Measurements from ENCODE around the gene PSMD13. TPM values are rescaled to one million over a fixed set of nuclear protein-coding genes. Genes with fewer than 3 reads are reported as not detected.

Gene PSMD13
- polyA plus RNA-seq, 4 donors: 104 to 159 (median 149) TPM

DNA sequence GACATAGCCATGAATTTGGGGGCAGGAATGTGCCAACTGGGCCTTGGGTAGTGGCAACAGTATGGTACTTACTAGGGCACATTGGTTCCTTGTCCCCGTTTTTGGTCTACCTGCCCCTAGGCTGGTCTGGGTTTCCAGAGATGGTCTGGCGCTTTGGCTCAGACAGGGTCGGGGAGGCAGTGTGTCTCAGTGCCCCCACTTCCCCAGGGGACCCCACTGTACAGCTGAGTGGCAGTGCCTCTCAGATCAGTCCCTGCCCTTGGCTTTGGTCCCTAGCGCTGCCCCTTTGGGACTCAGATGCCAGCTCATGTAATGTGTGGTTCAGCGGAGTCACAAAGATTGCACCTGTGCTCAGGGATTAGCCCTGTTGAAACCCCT, 26.0 kb upstream of the PSMD13 start:
- DNase-seq (no peak), FAIRE-seq (no peak)
- Histone ChIP-seq H3K9me3 (ENCODE audit: control insufficient read depth in 2 of 2, insufficient read depth in 1 of 2, low read depth in 1 of 2, low read length in 1 of 2) (no peaks in the 10 kb centered on the region), H3K27ac (ENCODE audit: low read depth in 1 of 3, low read length in 2 of 3) (no peak overlapping the region), H3K27me3 (ENCODE audit: control insufficient read depth in 3 of 3, insufficient read depth in 3 of 3, low read length in 3 of 3) (no peaks in the 10 kb centered on the region), H3K4me3 (ENCODE audit: low read depth in 1 of 3, low read length in 3 of 3) (no peak overlapping the region), H3K36me3 (ENCODE audit: control insufficient read depth in 3 of 3, insufficient read depth in 2 of 3, low read depth in 1 of 3, low read length in 3 of 3) (peaks cover 13 to 69% (median 19%) of the 10 kb centered on the region in 3 donors), H3K4me1 (ENCODE audit: control insufficient read depth in 3 of 3, insufficient read depth in 2 of 3, low read depth in 1 of 3, low read length in 2 of 3) (peaks cover 2 to 20% (median 8%) of the 10 kb centered on the region in 3 donors)
- 91 to 96% (median 93%) methylated on average over 5 of the region's 5 CpGs for WGBS, 3 donors

DNA sequence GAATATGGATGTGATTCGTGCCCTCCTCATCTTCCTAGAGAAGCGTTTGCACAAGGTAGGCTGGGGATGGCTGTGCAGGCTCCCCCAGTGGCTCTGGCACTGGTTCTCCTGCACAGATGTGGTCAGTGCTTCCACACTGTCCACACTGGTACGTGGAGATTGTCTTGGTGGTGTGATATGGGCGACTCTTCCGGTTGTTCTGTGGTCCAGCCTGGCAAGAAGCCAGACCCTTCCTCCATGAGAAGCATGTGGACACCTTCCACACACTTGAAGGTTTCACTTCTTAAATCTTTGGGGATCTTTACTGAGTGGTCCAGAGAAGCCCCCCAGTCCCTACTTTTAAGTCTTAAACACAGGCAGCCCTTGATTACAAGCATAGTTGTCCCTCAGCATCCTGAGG, 25.5 kb upstream of the PSMD13 start:
- Histone ChIP-seq H3K4me1 (ENCODE audit: control insufficient read depth in 3 of 3, insufficient read depth in 2 of 3, low read depth in 1 of 3, low read length in 2 of 3) (peaks cover 2 to 16% (median 5%) of the 10 kb centered on the region in 3 donors), H3K4me3 (ENCODE audit: low read depth in 1 of 3, low read length in 3 of 3) (no peak overlapping the region), H3K27me3 (ENCODE audit: control insufficient read depth in 3 of 3, insufficient read depth in 3 of 3, low read length in 3 of 3) (no peaks in the 10 kb centered on the region), H3K36me3 (ENCODE audit: control insufficient read depth in 3 of 3, insufficient read depth in 2 of 3, low read depth in 1 of 3, low read length in 3 of 3) (peaks cover 13 to 70% (median 19%) of the 10 kb centered on the region in 3 donors), H3K9me3 (ENCODE audit: control insufficient read depth in 2 of 2, insufficient read depth in 1 of 2, low read depth in 1 of 2, low read length in 1 of 2) (no peaks in the 10 kb centered on the region), H3K27ac (ENCODE audit: low read depth in 1 of 3, low read length in 2 of 3) (no peak overlapping the region)
- no peak for DNase-seq
- no peak for FAIRE-seq
- 76 to 85% (median 77%) methylated on average over 5 of the region's 5 CpGs for WGBS, 3 donors

DNA sequence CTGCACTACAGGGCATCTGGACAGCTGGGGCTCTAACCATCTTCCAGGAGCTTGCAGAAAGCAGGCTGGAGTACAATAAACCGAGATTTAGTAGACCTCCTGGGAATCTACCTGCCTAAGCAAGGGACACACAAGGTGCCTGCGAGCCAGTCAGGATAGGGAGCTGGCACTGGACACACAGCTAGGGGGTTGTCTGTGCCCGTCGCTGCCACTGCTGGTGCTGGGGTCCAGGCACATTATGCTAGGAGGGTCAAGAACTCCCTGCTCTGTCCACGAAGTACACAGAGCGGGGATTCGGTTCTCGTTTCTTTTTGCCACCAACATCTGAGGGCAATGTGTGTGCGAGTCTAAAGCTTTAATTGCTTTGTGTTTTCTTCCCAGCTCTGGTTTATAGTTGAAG, 25.0 kb upstream of the PSMD13 start:
- FAIRE-seq: no peak
- 87 to 98% (median 91%) methylated on average over 9 of the region's 9 CpGs for WGBS, 3 donors
- no peak overlapping the region for H3K27ac ChIP-seq (ENCODE audit: low read depth in 1 of 3, low read length in 2 of 3)
- no peaks in the 10 kb centered on the region for H3K9me3 ChIP-seq (ENCODE audit: control insufficient read depth in 2 of 2, insufficient read depth in 1 of 2, low read depth in 1 of 2, low read length in 1 of 2)
- no peak overlapping the region for H3K4me3 ChIP-seq (ENCODE audit: low read depth in 1 of 3, low read length in 3 of 3)
- peaks cover 2 to 16% (median 5%) of the 10 kb centered on the region in 3 donors for H3K4me1 ChIP-seq (ENCODE audit: control insufficient read depth in 3 of 3, insufficient read depth in 2 of 3, low read depth in 1 of 3, low read length in 2 of 3)
- H3K27me3 ChIP-seq (ENCODE audit: control insufficient read depth in 3 of 3, insufficient read depth in 3 of 3, low read length in 3 of 3): no peaks in the 10 kb centered on the region
- no peak for DNase-seq
- peaks cover 13 to 74% (median 19%) of the 10 kb centered on the region in 3 donors for H3K36me3 ChIP-seq (ENCODE audit: control insufficient read depth in 3 of 3, insufficient read depth in 2 of 3, low read depth in 1 of 3, low read length in 3 of 3)

DNA sequence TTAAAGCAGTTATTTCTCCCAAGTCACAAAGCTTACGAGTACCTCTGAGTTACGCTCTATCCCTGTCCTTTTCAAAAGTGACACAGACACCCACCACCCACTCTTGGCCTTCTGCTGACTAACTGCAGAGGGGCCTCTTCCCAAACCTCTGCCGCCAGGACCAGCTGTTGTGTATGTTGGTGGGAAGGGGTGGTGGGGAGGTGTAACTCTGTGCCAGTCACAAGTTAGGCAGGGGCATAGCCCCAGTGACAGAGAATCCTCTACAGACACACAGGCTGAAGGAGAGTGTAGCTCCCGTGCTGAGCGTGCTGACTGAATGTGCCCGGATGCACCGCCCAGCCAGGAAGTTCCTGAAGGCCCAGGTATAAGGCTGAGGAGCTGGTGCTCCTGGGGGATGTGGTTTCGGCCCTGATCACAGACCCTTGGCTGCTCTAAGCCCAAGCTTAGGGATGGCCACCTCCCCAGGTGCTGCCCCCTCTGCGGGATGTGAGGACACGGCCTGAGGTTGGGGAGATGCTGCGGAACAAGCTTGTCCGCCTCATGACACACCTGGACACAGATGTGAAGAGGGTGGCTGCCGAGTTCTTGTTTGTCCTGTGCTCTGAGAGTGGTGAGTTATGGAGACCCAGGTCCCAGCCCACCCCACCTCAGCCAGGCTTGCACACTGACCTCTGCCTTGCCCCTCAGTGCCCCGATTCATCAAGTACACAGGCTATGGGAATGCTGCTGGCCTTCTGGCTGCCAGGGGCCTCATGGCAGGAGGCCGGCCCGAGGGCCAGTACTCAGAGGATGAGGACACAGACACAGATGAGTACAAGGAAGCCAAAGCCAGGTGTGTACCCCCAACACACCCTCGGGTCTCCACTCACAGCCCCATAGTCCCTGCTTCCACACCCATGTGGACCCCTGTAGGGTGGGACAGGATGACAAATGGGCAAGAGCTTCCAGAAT, 24.4 kb upstream of the PSMD13 start:
- Histone ChIP-seq H3K4me1 (ENCODE audit: control insufficient read depth in 3 of 3, insufficient read depth in 2 of 3, low read depth in 1 of 3, low read length in 2 of 3) (peaks cover 2 to 16% (median 5%) of the 10 kb centered on the region in 3 donors), H3K4me3 (ENCODE audit: low read depth in 1 of 3, low read length in 3 of 3) (no peak overlapping the region), H3K9me3 (ENCODE audit: control insufficient read depth in 2 of 2, insufficient read depth in 1 of 2, low read depth in 1 of 2, low read length in 1 of 2) (no peaks in the 10 kb centered on the region), H3K27me3 (ENCODE audit: control insufficient read depth in 3 of 3, insufficient read depth in 3 of 3, low read length in 3 of 3) (no peaks in the 10 kb centered on the region), H3K27ac (ENCODE audit: low read depth in 1 of 3, low read length in 2 of 3) (no peak overlapping the region), H3K36me3 (ENCODE audit: control insufficient read depth in 3 of 3, insufficient read depth in 2 of 3, low read depth in 1 of 3, low read length in 3 of 3) (peaks cover 13 to 78% (median 19%) of the 10 kb centered on the region in 3 donors)
- FAIRE-seq (no peak), DNase-seq (no peak)
- WGBS, 3 donors: 92 to 93% (median 93%) methylated on average over 17 of the region's 17 CpGs

DNA sequence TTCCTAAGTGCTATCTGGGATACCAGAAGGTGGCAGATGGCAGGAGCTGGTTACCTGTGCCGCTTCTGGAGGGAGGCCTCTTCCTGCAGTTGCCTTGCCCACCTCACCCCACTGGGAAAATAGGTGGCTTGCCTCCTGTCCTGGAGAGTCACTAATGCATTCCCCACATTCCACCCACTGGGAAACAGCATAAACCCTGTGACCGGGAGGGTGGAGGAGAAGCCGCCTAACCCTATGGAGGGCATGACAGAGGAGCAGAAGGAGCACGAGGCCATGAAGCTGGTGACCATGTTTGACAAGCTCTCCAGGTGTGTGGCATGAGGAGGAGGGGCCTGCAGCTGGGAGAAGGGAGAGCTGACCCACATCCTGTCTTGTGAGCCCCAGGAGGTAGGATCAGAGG, 23.7 kb upstream of the PSMD13 start:
- H3K9me3 ChIP-seq (ENCODE audit: control insufficient read depth in 2 of 2, insufficient read depth in 1 of 2, low read depth in 1 of 2, low read length in 1 of 2): no peaks in the 10 kb centered on the region
- WGBS, 3 donors: 87 to 88% (median 88%) methylated on average over 4 of the region's 4 CpGs
- peaks cover 2 to 16% (median 5%) of the 10 kb centered on the region in 3 donors for H3K4me1 ChIP-seq (ENCODE audit: control insufficient read depth in 3 of 3, insufficient read depth in 2 of 3, low read depth in 1 of 3, low read length in 2 of 3)
- no peaks in the 10 kb centered on the region for H3K27me3 ChIP-seq (ENCODE audit: control insufficient read depth in 3 of 3, insufficient read depth in 3 of 3, low read length in 3 of 3)
- peaks cover 13 to 79% (median 19%) of the 10 kb centered on the region in 3 donors for H3K36me3 ChIP-seq (ENCODE audit: control insufficient read depth in 3 of 3, insufficient read depth in 2 of 3, low read depth in 1 of 3, low read length in 3 of 3)
- no peak overlapping the region for H3K27ac ChIP-seq (ENCODE audit: low read depth in 1 of 3, low read length in 2 of 3)
- DNase-seq: no peak
- H3K4me3 ChIP-seq (ENCODE audit: low read depth in 1 of 3, low read length in 3 of 3): no peak overlapping the region
- no peak for FAIRE-seq

DNA sequence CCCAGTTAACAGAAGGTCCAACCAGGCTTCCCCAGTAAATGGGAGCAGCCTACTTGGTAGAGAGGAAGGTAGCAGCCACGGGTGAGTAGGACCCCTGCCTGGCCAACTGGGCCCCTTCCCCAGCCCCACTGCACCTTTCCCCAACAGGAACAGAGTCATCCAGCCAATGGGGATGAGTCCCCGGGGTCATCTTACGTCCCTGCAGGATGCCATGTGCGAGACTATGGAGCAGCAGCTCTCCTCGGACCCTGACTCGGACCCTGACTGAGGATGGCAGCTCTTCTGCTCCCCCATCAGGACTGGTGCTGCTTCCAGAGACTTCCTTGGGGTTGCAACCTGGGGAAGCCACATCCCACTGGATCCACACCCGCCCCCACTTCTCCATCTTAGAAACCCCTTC, 22.7 kb upstream of the PSMD13 start:
- Histone ChIP-seq H3K4me1 (ENCODE audit: control insufficient read depth in 3 of 3, insufficient read depth in 2 of 3, low read depth in 1 of 3, low read length in 2 of 3) (peaks cover 2 to 16% (median 5%) of the 10 kb centered on the region in 3 donors), H3K4me3 (ENCODE audit: low read depth in 1 of 3, low read length in 3 of 3) (no peak overlapping the region), H3K9me3 (ENCODE audit: control insufficient read depth in 2 of 2, insufficient read depth in 1 of 2, low read depth in 1 of 2, low read length in 1 of 2) (no peaks in the 10 kb centered on the region), H3K27me3 (ENCODE audit: control insufficient read depth in 3 of 3, insufficient read depth in 3 of 3, low read length in 3 of 3) (no peaks in the 10 kb centered on the region), H3K27ac (ENCODE audit: low read depth in 1 of 3, low read length in 2 of 3) (no peak overlapping the region), H3K36me3 (ENCODE audit: control insufficient read depth in 3 of 3, insufficient read depth in 2 of 3, low read depth in 1 of 3, low read length in 3 of 3) (peaks cover 13 to 87% (median 19%) of the 10 kb centered on the region in 3 donors)
- DNase-seq: no peak
- FAIRE-seq: no peak
- WGBS, 3 donors: 87 to 92% (median 89%) methylated on average over 7 of the region's 7 CpGs

DNA sequence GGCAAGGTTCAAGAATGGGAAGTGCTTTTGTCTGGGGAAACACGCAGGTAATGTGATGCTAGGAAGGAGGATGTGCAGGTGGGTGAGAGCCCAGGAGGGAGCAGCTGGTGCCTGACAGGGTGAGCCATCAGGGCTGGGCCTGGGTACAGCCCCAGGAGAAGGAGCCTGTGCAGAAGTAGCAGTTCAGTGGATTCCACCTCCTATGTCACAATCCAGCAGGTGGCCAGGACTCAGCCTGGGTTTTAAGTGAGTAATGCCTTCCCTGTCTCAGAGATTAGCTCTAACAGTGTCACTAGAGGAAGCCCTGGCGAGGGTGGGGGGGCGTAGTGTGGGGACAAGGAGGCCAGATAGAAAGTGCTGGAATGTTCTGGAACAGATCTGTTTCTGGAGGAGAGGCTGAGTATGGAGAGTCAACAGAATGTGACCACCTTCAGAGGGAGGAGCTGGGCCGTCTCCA, 21.2 kb upstream of the PSMD13 start:
- FAIRE-seq (no peak), DNase-seq (no peak)
- Histone ChIP-seq H3K9me3 (ENCODE audit: control insufficient read depth in 2 of 2, insufficient read depth in 1 of 2, low read depth in 1 of 2, low read length in 1 of 2) (no peaks in the 10 kb centered on the region), H3K36me3 (ENCODE audit: control insufficient read depth in 3 of 3, insufficient read depth in 2 of 3, low read depth in 1 of 3, low read length in 3 of 3) (peaks cover 13 to 77% (median 21%) of the 10 kb centered on the region in 3 donors), H3K4me1 (ENCODE audit: control insufficient read depth in 3 of 3, insufficient read depth in 2 of 3, low read depth in 1 of 3, low read length in 2 of 3) (peaks cover 0 to 1% (median 0%) of the 10 kb centered on the region in 3 donors), H3K27me3 (ENCODE audit: control insufficient read depth in 3 of 3, insufficient read depth in 3 of 3, low read length in 3 of 3) (no peaks in the 10 kb centered on the region), H3K27ac (ENCODE audit: low read depth in 1 of 3, low read length in 2 of 3) (no peak overlapping the region), H3K4me3 (ENCODE audit: low read depth in 1 of 3, low read length in 3 of 3) (no peak overlapping the region)
- 74 to 83% (median 78%) methylated on average over 4 of the region's 4 CpGs for WGBS, 3 donors

DNA sequence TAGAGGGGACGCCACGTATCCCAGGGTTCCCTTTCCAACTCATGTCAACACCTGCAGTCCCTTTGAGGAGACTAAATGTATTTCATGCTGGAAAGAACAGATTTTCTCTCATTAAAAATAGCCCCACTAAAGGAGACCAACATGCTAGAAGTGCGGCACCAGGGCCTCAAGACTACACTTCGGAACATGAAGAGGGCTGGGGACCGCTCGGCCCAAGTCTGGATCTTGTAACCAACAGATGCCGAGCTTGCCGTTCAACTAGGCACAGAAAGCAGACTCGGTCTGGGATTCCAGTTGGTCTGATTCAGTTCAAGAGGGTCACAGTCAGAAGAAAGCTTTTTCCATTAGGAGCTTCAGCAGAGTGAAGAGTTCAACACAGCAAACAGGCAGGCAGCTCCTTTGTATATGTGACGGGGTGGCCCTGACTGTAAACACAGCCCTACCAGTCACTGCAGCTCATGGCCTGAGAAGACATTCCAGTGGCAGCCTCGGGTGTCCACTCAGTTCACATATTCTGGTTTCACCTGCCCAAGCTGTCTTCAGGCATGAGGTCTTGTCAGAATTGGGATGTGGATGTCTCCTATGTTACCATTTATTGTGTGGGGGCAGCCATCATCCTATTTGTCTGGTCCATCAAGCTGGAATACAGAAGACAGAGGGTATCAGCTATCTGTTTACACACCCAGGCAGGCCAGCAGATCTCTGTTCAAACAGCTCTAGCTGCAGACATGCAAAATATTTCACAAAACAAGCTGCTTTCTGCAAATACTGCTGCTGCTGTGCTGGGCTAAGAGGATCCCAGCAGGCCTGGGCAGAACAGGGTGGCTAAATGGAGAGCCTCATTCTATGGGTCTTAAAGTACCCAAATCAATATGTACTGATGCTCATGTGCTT, 20.4 kb upstream of the PSMD13 start:
- 87 to 92% (median 91%) methylated on average over 11 of the region's 11 CpGs for WGBS, 3 donors
- Histone ChIP-seq H3K27ac (ENCODE audit: low read depth in 1 of 3, low read length in 2 of 3) (no peak overlapping the region), H3K4me1 (ENCODE audit: control insufficient read depth in 3 of 3, insufficient read depth in 2 of 3, low read depth in 1 of 3, low read length in 2 of 3) (no peaks in the 10 kb centered on the region), H3K36me3 (ENCODE audit: control insufficient read depth in 3 of 3, insufficient read depth in 2 of 3, low read depth in 1 of 3, low read length in 3 of 3) (peaks cover 13 to 72% (median 21%) of the 10 kb centered on the region in 3 donors), H3K4me3 (ENCODE audit: low read depth in 1 of 3, low read length in 3 of 3) (no peak overlapping the region), H3K27me3 (ENCODE audit: control insufficient read depth in 3 of 3, insufficient read depth in 3 of 3, low read length in 3 of 3) (no peaks in the 10 kb centered on the region), H3K9me3 (ENCODE audit: control insufficient read depth in 2 of 2, insufficient read depth in 1 of 2, low read depth in 1 of 2, low read length in 1 of 2) (no peaks in the 10 kb centered on the region)
- no peak for DNase-seq
- no peak for FAIRE-seq

Measured in small intestine (tissue), 7 donors.